Ammon's horn (tissue), 1 donor: ENCODE measurements around the gene SPATA2.
"Not testable (repeated sequence)": the region's sequence is repeated elsewhere in the genome, so short reads cannot be mapped to it uniquely, and the experiment has no call there.

Experiments used
- DNase-seq: peaks from one replicate; pipeline ENCODE4 v3.0.0-alpha.2; 2016; ENCODE audit warnings: low spot score

SPATA2 gene

DNA sequence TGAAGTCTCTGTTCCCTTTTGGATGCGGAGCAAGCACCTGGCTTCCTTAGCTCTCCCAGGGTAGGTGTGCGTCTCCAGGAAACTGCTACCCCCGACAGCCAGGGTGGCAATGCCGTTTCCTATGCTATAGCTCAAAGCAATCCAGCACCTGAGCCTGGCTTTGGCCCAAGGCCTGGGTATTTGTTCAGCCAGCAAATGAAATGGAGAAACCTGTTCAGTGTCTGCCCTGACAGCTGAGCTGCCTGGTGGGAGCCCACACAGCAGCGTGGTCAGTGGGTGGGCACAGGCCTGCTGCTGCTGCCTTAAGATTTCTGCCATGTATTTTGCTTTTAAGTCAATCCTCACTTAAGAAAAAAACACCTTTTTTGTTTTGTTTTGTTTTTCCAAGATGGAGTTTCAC is 13.7 kb downstream of the SPATA2 start:
- no peak for DNase-seq

DNA sequence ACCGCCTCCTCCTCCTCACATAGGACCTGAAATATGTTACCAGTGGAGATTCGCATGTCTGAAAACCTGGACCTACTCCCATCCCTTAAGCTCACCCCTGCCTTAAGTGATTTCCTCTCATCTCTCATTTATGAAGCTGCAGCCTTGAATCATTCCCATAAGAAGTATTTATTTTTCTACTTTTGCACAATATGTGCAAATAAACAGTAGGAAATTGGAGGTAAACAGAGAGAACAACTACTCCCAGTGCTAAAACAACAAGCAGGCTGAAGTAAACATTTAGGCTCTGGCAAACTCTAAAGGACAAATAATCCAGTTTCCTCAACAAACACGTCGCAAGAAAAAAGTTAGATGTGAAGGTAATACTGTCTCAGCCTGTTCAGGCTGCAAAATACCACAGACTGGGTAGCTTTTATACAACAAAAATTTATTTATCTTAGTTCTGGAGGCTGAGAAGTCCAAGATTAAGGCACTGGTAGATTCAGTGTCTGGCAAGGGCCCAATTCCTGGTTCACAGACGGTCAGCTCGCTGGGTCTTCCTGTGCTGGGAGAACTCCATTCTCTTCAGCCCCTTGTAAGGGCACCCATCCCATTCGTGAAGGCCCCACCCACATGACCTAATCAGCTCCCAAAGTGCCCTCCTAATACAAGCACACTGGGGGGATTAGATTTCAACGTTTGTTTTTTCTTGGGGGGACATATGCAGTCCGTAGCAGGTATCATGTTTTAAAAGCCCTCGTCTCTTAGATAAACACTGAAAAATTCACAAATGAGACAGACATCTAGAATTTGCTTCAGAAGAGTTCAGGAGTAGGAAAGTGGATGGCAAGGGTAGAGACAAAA is 15.6 kb downstream of the SPATA2 start:
- no peak for DNase-seq

- DNase-seq = no peak
Measured at GRCh38 chr20:49896204-49896603, 19.1 kb downstream of the SPATA2 start.

DNA sequence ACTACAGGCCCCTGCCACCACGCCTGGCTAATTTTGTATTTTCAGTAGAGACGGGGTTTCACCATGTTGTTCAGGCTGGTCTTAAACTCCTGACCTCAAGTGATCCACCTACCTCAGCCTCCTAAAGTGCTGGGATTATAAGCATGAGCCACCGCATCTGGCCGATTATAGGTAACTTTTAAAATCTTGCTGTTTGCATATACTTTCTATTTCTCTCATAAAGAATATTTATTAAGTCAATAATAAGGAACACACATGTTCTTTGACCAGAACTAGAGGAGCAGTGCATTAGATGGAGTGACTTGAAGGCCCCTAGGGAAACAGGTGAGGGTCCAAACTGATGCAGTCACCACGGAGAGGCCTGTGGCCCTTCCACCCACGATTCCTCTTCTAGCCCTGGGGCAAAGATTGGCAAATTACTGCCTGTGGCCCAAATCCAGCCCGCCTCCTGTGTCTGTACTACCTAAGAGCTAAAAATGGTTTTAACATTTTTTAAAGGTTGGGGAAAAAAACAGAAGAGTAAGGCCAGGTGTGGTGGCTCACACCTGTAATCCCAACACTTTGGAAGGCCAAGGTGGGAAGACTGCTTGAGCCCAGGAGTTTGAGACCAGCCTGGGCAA is 19.7 kb downstream of the SPATA2 start:
- DNase-seq = not testable (repeated sequence)

GRCh38 chr20:49894073-49894470 is 21.3 kb downstream of the SPATA2 start:
- no peak for DNase-seq

DNA sequence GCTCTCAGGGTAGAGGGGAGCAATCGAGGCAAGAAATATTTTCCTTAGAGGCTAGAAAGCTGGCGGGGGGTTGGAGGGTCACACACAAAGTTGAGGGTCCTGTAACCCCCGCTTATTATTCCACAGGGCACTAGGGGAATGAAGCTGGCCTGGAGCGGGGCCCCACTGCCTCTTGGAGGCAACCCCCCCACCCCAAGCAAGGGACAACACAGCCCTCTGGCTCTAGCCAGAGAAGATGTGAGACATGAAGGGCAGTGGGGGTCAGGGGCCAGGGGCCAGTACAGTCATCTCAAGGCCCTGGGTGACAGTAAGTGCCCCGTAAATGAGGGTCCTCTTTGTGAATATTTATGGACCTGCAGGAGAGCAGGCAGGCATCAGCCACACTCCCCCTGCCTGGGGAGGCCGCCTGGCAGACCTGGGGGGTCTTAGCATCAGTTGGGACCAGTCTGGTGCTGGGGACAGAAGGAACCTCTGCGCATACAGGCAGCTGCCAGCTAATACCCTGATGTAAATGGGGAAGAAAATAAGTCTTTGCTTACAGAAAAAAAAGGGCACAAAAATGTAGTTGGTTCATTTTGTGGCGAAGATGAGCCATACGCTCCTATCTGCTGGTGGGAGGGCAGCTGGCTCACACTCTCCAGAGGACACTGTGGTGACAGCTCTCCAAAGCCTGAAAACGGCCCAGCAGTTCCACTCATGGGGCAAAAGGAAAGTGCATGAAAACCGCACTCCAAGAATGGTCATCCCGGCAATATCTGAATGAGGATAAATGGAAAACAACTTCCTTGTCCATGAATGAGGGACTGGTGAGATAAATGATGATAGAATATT is 21.9 kb downstream of the SPATA2 start:
- DNase-seq = no peak

DNA sequence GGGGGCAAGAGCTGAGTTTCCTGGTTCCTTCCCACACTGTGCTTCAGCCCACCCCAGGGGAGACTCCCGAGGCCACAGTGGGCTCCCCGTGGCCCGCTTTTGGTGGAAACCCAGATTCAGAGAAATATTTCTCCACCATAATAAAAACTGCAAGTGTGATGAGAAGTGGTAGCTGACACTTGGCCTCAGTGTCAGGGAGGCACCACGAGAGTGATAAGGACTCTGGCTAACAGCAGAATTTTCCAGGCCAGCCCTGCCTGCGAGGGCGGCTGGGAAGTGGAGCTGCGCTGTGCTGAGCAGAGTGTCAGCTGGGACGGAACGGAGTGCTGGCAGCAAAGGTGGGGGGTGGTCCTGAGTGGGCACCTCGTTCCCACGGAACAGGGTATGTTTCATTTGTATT is 22.5 kb downstream of the SPATA2 start:
- DNase-seq = no peak

DNA sequence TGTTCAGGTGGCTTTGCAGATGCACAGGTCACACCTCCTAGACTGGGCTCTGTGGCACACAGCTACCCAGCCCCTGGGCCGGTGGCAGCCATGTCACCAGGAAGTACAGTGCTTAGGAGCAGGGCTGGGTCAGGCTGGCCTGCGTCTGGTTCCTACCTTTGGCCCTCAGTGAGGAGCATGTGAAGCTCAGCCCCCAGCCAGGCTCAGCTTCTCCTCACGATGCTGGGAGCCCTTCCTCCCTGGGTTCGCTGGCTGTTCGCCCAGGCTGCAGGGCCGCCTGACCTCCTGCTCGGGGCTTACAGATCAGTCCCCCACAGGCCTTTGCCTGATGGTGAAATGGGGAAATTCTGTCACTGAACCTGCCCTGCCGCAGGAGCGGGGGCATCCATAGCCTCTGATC is 23.1 kb downstream of the SPATA2 start:
- peak; percentile 64 for DNase-seq

GRCh38 chr20:49891476-49892110 is 23.7 kb downstream of the SPATA2 start:
- DNase-seq = no peak

DNA sequence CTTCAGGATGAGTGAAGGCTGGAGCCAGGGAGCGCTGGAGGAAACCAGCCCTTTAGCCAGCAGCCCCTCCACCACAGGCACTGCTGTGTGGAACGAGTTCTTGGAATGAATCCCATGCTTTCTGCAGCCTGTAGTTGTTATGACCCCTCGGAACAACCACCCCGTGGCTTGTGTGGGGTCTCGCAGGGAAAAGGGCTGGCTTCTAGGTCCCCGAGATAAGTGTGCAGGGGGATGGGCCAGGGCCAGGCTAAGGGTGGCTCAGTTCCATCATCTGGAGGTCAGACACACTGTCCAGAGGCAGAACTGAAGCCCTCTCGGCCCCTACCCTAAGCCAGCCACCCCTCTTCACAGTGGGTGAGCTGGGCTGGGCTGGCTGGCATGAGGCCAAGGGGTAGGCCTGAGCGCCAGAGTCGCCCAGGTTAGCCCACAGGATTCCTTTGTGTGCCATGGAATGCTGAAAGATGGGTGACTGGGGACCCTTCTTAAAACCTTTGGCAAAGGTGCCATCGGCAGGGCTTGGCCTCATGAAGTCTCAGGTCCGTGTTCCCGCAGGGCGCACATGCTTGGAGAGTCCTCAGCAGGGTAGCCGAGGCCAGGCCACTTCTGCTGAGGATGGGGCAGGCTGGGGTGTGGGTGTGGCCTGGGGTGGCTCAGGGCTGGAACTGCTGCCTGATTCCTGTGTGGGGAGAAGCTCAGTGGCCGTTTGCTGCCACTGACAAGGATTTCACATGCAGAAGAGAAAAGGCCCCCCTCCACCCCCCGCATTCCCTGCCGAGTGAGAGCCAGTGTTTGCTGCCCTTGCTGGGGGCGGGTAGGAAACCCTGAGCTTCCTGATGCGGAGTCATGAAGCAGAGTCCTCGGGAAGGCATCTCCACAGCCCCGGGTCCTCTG is 24.6 kb downstream of the SPATA2 start:
- DNase-seq = no peak

- DNase-seq = no peak
Measured at GRCh38 chr20:49889935-49890333, 25.4 kb downstream of the SPATA2 start.

- DNase-seq = no peak
Measured at GRCh38 chr20:49889001-49889934, 26.1 kb downstream of the SPATA2 start.

- DNase-seq = peak; percentile 90
Measured at GRCh38 chr20:49888212-49889000, 26.9 kb downstream of the SPATA2 start.

- no peak for DNase-seq
Measured at GRCh38 chr20:49887251-49888211, 27.8 kb downstream of the SPATA2 start.

- DNase-seq = peak; percentile 57
Measured at GRCh38 chr20:49886571-49887213, 28.6 kb downstream of the SPATA2 start.

DNA sequence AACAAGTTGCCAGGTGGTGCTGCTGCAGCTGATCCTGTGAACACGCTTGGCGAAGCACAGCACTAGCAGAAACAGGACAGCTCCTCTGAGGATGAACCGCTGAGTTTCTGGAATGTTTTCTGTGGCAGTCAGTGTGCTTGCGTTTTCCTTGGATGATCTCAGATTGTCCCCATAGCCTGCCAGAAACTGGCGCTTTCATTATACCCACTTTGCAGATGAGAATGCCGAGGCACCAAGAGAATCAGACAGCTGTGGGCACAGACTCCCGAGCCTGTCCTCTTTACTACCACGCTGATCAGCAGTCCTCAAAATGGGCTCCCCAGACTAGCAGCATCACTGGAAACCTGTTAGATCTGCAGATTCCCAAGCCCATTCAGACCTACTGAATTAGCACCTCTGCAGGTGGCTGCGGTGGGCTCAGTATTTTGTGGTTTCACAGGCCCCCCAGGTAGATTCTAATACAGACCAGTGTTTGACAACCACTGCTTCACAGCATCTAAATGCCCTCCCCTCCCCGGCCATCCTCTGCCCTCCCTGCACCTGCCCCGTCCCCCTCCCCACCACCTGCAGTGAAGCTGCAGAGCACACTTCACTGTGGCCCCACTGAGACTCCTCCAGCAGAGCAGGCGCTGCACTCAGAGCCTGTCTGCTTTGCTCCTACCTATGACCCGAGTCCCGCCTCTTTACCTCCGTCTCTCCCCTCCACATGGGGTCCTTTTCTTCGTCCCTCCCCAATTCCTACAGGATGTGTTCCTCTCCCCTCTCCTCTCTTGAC is 29.6 kb downstream of the SPATA2 start:
- DNase-seq = no peak
